ENCODE measurements around the gene SHISA6. TPM values are rescaled to one million over a fixed set of nuclear protein-coding genes. Genes with fewer than 3 reads are reported as not detected.
A peak's percentile ranks its signal among the peaks of the same experiment; 100 is the strongest.

The SHISA6 gene
- polyA plus RNA-seq, 1 of the 3 experiments (the other 2 are of a cell fraction) = not detected

DNA sequence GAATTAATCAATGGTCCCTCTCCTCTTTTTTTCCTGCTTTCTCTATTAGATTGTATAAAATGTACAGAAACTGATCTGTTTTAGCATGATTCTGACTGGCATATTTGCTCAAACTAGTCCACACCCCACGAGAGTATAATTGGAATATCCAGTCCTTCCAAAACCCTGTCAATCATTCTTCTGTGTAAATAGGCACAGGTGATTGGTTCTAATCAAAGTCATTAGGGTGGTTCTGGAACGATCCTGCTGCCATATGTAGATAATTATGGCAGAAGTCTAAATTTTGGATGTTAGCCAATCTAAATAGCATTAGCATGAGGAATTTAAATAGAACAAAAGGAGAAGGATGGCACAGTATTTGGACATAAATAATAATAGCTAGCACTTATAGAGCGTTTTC, 165.7 kb downstream of the SHISA6 start:
- Histone ChIP-seq H3K4me3 (ENCODE audit: low read depth in 2 of 2, low read length in 1 of 2) (no peak overlapping the region), H3K9me3 (no peaks in the 10 kb centered on the region), H2AFZ (ENCODE audit: low read depth) (no peak overlapping the region), H3K27ac (ENCODE audit: low read depth in 2 of 2, low read length in 1 of 2) (no peak overlapping the region), H3K27me3 (ENCODE audit: insufficient read depth) (no peaks in the 10 kb centered on the region), H3K4me2 (no peak overlapping the region), H3K79me2 (ENCODE audit: insufficient read depth) (no peaks in the 10 kb centered on the region), H3K4me1 (ENCODE audit: control insufficient read depth in 1 of 2, insufficient read depth in 2 of 2, low read depth in 1 of 2, low read length in 1 of 2) (no peaks in the 10 kb centered on the region), H3K36me3 (replicated peaks in 1 of 2; ENCODE audit: control insufficient read depth in 1 of 2, insufficient read depth in 2 of 2, low read length in 1 of 2) (no peaks in the 10 kb centered on the region), H3F3A (replicated peaks; ENCODE audit: insufficient read depth) (no peaks in the 10 kb centered on the region), H3K9ac (no peak overlapping the region), H4K20me1 (ENCODE audit: insufficient read depth) (no peaks in the 10 kb centered on the region), H3K9me2 (no peaks in the 10 kb centered on the region)
- 1% methylated on average over 3 of the region's 3 CpGs for WGBS (ENCODE audit: low lambda C conversion rate)
- ChIA-PET POLR2A (no interaction called here), CTCF (no interaction called here)
- DNase-seq = peak; percentile 7
- TF ChIP-seq ELF1 (IDR thresholded peaks at IDR 0.05) (no peak), TCF12 (IDR thresholded peaks at IDR 0.05) (no peak), RFX5 (IDR thresholded peaks at IDR 0.05; ENCODE audit: low read length) (no peak), EP300 (IDR thresholded peaks at IDR 0.05; ENCODE audit: borderline replicate concordance in 1 of 2, low read depth in 1 of 2, low read length in 1 of 2) (no peak), POLR2AphosphoS5 (IDR thresholded peaks at IDR 0.05; ENCODE audit: low read depth, low read length) (no peak), MXI1 (IDR thresholded peaks at IDR 0.05; ENCODE audit: low read depth, low read length) (no peak), SIN3A (IDR thresholded peaks at IDR 0.05; ENCODE audit: borderline replicate concordance, low read depth, low read length) (no peak), RCOR1 (IDR thresholded peaks at IDR 0.05; ENCODE audit: low read length) (no peak), GATA2 (CRISPR knock-in tag; IDR thresholded peaks at IDR 0.05) (no peak), NRF1 (IDR thresholded peaks at IDR 0.05; ENCODE audit: low read depth, low read length) (no peak), RAD21 (IDR thresholded peaks at IDR 0.05; ENCODE audit: low read length) (no peak), FOSL2 (IDR thresholded peaks at IDR 0.05; ENCODE audit: borderline replicate concordance, low read depth) (no peak), CHD2 (IDR thresholded peaks at IDR 0.05; ENCODE audit: low read length, partially characterized antibody) (no peak)
- TF ChIP-seq, protein P1, sequence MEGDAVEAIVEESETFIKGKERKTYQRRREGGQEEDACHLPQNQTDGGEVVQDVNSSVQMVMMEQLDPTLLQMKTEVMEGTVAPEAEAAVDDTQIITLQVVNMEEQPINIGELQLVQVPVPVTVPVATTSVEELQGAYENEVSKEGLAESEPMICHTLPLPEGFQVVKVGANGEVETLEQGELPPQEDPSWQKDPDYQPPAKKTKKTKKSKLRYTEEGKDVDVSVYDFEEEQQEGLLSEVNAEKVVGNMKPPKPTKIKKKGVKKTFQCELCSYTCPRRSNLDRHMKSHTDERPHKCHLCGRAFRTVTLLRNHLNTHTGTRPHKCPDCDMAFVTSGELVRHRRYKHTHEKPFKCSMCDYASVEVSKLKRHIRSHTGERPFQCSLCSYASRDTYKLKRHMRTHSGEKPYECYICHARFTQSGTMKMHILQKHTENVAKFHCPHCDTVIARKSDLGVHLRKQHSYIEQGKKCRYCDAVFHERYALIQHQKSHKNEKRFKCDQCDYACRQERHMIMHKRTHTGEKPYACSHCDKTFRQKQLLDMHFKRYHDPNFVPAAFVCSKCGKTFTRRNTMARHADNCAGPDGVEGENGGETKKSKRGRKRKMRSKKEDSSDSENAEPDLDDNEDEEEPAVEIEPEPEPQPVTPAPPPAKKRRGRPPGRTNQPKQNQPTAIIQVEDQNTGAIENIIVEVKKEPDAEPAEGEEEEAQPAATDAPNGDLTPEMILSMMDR (IDR thresholded peaks at IDR 0.05) = no peak
- TF ChIP-seq, protein P2, sequence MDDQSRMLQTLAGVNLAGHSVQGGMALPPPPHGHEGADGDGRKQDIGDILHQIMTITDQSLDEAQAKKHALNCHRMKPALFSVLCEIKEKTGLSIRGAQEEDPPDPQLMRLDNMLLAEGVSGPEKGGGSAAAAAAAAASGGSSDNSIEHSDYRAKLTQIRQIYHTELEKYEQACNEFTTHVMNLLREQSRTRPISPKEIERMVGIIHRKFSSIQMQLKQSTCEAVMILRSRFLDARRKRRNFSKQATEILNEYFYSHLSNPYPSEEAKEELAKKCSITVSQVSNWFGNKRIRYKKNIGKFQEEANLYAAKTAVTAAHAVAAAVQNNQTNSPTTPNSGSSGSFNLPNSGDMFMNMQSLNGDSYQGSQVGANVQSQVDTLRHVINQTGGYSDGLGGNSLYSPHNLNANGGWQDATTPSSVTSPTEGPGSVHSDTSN (IDR thresholded peaks at IDR 0.05) = no peak
- TF ChIP-seq, protein P3, sequence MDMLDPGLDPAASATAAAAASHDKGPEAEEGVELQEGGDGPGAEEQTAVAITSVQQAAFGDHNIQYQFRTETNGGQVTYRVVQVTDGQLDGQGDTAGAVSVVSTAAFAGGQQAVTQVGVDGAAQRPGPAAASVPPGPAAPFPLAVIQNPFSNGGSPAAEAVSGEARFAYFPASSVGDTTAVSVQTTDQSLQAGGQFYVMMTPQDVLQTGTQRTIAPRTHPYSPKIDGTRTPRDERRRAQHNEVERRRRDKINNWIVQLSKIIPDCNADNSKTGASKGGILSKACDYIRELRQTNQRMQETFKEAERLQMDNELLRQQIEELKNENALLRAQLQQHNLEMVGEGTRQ (IDR thresholded peaks at IDR 0.05; ENCODE audit: borderline replicate concordance, low read depth, low read length) = no peak
- TF ChIP-seq, protein P4, sequence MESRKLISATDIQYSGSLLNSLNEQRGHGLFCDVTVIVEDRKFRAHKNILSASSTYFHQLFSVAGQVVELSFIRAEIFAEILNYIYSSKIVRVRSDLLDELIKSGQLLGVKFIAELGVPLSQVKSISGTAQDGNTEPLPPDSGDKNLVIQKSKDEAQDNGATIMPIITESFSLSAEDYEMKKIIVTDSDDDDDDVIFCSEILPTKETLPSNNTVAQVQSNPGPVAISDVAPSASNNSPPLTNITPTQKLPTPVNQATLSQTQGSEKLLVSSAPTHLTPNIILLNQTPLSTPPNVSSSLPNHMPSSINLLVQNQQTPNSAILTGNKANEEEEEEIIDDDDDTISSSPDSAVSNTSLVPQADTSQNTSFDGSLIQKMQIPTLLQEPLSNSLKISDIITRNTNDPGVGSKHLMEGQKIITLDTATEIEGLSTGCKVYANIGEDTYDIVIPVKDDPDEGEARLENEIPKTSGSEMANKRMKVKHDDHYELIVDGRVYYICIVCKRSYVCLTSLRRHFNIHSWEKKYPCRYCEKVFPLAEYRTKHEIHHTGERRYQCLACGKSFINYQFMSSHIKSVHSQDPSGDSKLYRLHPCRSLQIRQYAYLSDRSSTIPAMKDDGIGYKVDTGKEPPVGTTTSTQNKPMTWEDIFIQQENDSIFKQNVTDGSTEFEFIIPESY (IDR thresholded peaks at IDR 0.05; ENCODE audit: borderline replicate concordance, low read depth) = no peak
- TF ChIP-seq, protein P5, sequence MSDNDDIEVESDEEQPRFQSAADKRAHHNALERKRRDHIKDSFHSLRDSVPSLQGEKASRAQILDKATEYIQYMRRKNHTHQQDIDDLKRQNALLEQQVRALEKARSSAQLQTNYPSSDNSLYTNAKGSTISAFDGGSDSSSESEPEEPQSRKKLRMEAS (IDR thresholded peaks at IDR 0.05; ENCODE audit: low read depth) = no peak
- TF ChIP-seq, protein P6, sequence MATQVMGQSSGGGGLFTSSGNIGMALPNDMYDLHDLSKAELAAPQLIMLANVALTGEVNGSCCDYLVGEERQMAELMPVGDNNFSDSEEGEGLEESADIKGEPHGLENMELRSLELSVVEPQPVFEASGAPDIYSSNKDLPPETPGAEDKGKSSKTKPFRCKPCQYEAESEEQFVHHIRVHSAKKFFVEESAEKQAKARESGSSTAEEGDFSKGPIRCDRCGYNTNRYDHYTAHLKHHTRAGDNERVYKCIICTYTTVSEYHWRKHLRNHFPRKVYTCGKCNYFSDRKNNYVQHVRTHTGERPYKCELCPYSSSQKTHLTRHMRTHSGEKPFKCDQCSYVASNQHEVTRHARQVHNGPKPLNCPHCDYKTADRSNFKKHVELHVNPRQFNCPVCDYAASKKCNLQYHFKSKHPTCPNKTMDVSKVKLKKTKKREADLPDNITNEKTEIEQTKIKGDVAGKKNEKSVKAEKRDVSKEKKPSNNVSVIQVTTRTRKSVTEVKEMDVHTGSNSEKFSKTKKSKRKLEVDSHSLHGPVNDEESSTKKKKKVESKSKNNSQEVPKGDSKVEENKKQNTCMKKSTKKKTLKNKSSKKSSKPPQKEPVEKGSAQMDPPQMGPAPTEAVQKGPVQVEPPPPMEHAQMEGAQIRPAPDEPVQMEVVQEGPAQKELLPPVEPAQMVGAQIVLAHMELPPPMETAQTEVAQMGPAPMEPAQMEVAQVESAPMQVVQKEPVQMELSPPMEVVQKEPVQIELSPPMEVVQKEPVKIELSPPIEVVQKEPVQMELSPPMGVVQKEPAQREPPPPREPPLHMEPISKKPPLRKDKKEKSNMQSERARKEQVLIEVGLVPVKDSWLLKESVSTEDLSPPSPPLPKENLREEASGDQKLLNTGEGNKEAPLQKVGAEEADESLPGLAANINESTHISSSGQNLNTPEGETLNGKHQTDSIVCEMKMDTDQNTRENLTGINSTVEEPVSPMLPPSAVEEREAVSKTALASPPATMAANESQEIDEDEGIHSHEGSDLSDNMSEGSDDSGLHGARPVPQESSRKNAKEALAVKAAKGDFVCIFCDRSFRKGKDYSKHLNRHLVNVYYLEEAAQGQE (IDR thresholded peaks at IDR 0.05; ENCODE audit: low read depth, low read length) = no peak

Measured in SK-N-SH (cell line).